Neural progenitor cell (in vitro differentiated cells): ENCODE data around the gene MYH6.

Experiments used
- CTCF ChIP-seq: fragments of 200-600 bp; sonication (generic); IDR thresholded peaks from 2 replicates; pipeline ENCODE4 v1.5.1; 2017; ENCODE audit warnings: antibody characterized with exemption, mild to moderate bottlenecking
- EZH2 ChIP-seq: fragments of 200-600 bp; sonication (generic); IDR thresholded peaks from 2 replicates; pipeline ENCODE4 v1.6.1; 2017; ENCODE audit warnings: antibody characterized with exemption, mild to moderate bottlenecking, moderate library complexity
- EZH2phosphoT487 ChIP-seq: fragments of 200-600 bp; sonication (generic); IDR thresholded peaks from 2 replicates; pipeline ENCODE4 v1.6.1; 2017; ENCODE audit warnings: antibody characterized with exemption

GRCh38 chr14:23382731-23383440 is 25.2 kb downstream of the MYH6 start:
- TF ChIP-seq CTCF (no peak), EZH2 (no peak), EZH2phosphoT487 (no peak)
